ENCODE measurements around the gene SLC7A10.

Gene SLC7A10

DNA sequence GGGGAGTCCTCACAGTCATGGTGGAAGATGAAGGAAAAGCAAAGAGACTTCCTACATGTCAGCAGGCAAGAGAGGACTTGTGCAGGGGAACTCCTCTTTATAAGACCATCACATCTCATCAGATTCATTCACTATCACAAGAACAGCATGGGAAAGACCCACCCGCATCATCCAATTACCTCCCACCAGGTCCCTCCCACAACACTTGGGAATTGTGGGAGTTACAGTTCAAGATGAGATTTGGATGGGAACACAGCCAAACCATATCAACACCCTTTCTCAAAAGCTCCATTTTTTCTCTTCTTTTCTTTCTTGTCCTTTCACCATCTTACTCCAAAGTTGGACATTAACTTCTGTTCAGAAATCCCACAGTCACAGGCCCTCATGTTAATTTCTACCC lies 36.2 kb downstream of the SLC7A10 start:
- H3K27ac ChIP-seq, result no peak overlapping the region
- TF ChIP-seq, protein P1, sequence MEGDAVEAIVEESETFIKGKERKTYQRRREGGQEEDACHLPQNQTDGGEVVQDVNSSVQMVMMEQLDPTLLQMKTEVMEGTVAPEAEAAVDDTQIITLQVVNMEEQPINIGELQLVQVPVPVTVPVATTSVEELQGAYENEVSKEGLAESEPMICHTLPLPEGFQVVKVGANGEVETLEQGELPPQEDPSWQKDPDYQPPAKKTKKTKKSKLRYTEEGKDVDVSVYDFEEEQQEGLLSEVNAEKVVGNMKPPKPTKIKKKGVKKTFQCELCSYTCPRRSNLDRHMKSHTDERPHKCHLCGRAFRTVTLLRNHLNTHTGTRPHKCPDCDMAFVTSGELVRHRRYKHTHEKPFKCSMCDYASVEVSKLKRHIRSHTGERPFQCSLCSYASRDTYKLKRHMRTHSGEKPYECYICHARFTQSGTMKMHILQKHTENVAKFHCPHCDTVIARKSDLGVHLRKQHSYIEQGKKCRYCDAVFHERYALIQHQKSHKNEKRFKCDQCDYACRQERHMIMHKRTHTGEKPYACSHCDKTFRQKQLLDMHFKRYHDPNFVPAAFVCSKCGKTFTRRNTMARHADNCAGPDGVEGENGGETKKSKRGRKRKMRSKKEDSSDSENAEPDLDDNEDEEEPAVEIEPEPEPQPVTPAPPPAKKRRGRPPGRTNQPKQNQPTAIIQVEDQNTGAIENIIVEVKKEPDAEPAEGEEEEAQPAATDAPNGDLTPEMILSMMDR (conservative IDR thresholded peaks at IDR 0.05), result no peak

DNA sequence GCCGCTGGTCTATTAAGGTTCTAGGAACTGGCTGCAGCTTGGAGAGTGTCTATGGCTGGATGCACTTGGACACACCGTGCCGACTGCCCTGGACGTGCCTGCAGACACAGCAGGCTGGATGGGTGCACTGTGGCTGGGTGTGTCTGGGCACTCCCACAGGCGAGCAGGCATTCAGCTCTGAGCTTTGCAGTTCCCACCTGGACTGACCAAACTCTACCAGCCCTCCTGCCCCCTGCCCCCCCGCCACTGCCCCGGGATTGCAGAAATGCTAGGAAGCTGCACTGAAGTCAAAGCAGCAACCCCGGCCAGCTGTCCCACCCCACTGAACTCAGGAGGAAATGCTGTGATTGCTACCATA lies 38.5 kb downstream of the SLC7A10 start:
- TF ChIP-seq, protein P1 (conservative IDR thresholded peaks at IDR 0.05), result no peak
- no peak overlapping the region for H3K27ac ChIP-seq

DNA sequence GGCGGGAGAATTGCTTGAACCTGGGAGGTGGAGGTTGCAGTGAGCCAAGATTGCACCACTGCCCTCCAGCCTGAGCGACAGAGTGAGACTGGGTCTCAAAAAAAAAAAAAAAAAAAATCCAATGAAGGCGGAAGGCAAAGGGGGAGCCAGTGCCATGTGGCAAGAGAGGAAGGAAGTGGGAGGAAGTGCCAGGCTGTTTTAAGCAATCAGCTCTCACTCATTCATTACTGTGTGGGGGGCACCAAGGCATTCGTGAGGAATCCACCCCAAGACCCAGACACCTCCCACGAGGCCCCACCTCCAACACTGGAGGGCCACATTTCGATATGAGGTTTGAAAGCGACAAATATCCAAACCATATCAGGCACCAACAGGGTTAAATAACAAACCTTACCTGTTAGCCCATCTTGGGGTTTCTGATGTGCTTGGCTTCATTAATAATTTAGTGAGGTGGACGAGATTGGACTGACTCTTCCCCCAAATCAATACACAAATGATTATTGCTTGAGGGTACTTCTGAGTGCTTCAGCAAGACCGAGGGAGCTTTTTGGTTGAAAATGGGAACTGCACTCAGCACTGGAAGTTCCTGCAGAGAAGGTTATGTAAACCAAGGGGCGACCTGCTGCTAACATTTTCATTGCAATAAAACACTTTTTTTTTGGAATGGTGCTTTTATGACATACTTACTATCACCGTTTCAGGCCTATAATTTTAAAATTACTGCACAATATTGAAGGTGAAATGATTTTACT lies 39.0 kb downstream of the SLC7A10 start:
- H3K27ac ChIP-seq, result no peak overlapping the region
- TF ChIP-seq, protein P1 (conservative IDR thresholded peaks at IDR 0.05), result no peak

DNA sequence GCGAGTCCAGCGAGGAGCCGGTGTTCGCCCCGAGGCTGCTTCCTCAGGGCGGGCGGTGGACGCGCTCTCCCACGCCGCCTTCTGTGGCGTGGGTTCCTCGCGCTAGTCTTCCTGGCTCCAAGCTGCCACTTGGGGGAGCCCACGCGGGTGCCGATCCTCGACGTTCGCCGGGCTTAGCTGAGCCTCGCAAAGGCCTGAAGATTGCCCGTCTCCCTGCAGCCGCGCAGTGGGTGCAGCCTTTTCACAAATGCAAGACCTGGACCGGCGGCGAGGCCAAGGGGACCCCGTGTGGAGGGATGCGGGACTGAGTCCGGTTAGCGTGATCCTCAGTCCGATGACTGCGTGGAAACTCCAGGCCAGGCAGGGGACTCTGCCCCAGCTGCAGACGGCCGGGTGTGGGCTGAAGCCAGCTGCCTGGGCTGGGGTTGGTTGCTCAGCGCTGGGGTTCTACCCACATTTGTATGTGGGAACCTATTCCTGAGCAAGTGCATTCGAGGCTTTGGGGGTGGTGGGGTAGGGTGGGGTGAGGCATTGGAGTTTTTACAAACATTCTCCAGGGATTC lies 48.2 kb downstream of the SLC7A10 start:
- TF ChIP-seq, protein P1 (conservative IDR thresholded peaks at IDR 0.05), result peak; percentile 67
- peak overlapping the region; percentile 97 for H3K27ac ChIP-seq

DNA sequence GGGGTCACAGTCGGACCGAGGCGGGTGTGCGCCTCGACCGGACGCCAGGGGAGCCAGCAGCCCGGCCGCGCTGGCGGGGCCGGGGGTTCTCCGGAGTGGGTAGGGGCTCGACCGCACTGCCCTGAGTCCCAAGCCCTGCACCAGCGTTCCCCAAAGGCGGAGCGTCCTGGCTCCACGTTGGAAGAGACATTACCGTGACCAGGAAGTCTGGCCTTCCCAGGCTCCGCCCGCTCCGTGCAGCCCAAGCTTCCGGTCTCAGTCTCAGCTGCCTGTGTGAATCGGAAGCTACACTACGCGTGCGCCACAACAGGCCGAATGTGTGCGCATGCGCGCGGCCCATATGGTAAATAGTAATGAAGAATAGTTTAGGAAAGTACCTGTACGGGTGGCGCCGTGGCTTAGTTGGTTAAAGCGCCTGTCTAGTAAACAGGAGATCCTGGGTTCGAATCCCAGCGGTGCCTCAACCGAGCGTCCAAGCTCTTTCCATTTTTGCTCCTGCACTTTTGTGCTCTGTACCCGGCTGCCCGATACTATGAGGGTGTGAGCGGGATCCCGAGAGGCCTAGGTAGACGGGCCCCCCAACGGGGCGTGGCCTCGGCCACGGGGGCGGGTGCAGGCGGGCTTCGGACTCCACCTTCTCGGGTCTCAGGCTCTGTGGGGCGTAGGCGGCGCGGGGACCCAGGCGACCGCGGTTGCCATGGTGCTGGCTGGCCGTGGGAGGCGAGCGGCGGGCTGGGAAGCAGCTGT lies 48.8 kb downstream of the SLC7A10 start:
- peak overlapping the region; percentile 97 for H3K27ac ChIP-seq
- TF ChIP-seq, protein P1 (conservative IDR thresholded peaks at IDR 0.05), result no peak; the same call in 1 of the 2 replicates

DNA sequence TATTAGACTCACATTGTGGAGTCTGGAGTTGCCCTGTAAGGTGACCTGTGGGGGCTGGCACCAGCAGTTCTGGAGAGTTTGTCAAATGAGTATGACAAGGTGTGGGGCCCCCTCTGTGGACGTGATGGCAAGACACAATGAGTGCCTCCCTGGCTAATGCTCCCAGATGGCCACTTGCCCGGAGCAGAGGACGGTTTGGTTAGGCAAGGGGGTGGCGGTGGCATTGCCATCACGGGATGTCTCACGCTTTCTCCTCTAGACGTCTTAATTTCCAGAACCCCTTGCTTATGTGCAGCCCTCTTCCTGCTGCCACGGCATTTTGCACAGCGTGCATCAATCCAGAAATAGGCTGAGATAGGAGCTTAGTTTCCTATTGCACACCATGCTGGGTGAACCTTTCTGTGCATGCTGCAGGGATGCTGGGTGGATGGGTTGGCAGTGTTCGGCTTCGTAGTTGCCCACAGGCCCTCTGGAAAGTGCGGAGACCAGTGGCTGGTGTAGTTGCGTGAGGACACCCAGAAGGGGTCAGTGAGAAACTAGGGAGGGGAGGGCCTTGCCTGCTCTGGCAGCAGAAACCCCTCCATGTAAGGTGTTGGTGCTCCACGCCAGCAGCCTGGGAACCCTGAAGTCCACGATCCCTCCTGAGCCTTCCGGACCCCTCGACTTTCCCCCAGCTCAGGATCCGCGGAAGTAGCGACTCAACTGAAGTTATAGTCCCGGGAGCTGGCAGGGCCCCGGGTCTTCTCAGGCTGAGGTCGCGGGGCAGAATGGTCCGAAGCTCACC lies 49.6 kb downstream of the SLC7A10 start:
- TF ChIP-seq, protein P1 (conservative IDR thresholded peaks at IDR 0.05), result peak; percentile 23; the same call in 1 of the 2 replicates
- peak overlapping the region; percentile 97 for H3K27ac ChIP-seq

Data from VCaP (cell line).